GM12864 (cell line): Measurements from ENCODE around the gene PSMD6.

Source experiments
- DNase-seq: peaks from one replicate; pipeline ENCODE4 v3.0.0-alpha.2; 2011; ENCODE audit warnings: low read depth
- H3K4me3 ChIP-seq: 2 replicates; pipeline ENCODE4 v1.5.1; 2011; ENCODE audit warnings: mild to moderate bottlenecking, low read depth, low read length, control low read depth
- CTCF ChIP-seq: IDR thresholded peaks from 2 replicates; pipeline ENCODE4 v1.5.1; 2011; ENCODE audit warnings: low read depth, mild to moderate bottlenecking, moderate library complexity, low read length, control low read depth, inconsistent platforms; ENCODE audit errors: missing control alignments

PSMD6 gene

GRCh38 chr3:63980830-63981498 lies 42.3 kb downstream of the PSMD6 start:
- TF ChIP-seq CTCF, result no peak
- no peak overlapping the region for H3K4me3 ChIP-seq
- DNase-seq, result no peak

- DNase-seq, result no peak
- TF ChIP-seq CTCF, result no peak
- H3K4me3 ChIP-seq, result no peak overlapping the region
Observed at GRCh38 chr3:63980019-63980418, 43.3 kb downstream of the PSMD6 start.

- no peak for DNase-seq
- no peak for TF ChIP-seq CTCF
Observed at GRCh38 chr3:63979093-63979885, 44.0 kb downstream of the PSMD6 start.

GRCh38 chr3:63977893-63978292 lies 45.4 kb downstream of the PSMD6 start:
- no peak for TF ChIP-seq CTCF
- no peak overlapping the region for H3K4me3 ChIP-seq
- DNase-seq, result no peak

More at GRCh38 chr3:63979093-63979885, 44.0 kb downstream of the PSMD6 start:
- no peak overlapping the region for H3K4me3 ChIP-seq

GRCh38 chr3:63976872-63977200 lies 46.5 kb downstream of the PSMD6 start:
- no peak for DNase-seq
- no peak overlapping the region for H3K4me3 ChIP-seq
- no peak for TF ChIP-seq CTCF

- H3K4me3 ChIP-seq, result no peak overlapping the region
- no peak for DNase-seq
- TF ChIP-seq CTCF, result no peak
Observed at GRCh38 chr3:63976161-63976871, 47.0 kb downstream of the PSMD6 start.

- DNase-seq, result no peak
- H3K4me3 ChIP-seq, result no peak overlapping the region
- TF ChIP-seq CTCF, result no peak
Observed at GRCh38 chr3:63975723-63976122, 47.6 kb downstream of the PSMD6 start.
